Spleen (tissue), 11 donors: ENCODE data around the gene PAOX. TPM values are rescaled to one million over a fixed set of nuclear protein-coding genes. Genes with fewer than 3 reads are reported as not detected.
"Not testable (repeated sequence)": the region's sequence is repeated elsewhere in the genome, so short reads cannot be mapped to it uniquely, and the experiment has no call there.

Experiments
- DNase-seq: peaks from one replicate; pipeline ENCODE4 v3.0.0-alpha.2; 2020
- H3K27ac ChIP-seq, 8 donors: fragments of 200-600 bp; sonication (generic) in 7 of 8; 1 replicate in 4 of 8; 2 replicates in 4 of 8; pipeline versions ENCODE4 v1.5.0 to v1.8.0; 2016 to 2021; ENCODE audit warnings: inconsistent platforms in 4 of 8, mild to moderate bottlenecking in 4 of 8, moderate library complexity in 1 of 8
- H3K27me3 ChIP-seq, 7 donors: fragments of 200-600 bp; sonication (generic) in 6 of 7; replicated peaks in 1 of 7; 1 replicate in 4 of 7; 2 replicates in 3 of 7; pipeline versions ENCODE4 v1.5.0 to v1.8.0; 2016 to 2021; ENCODE audit warnings: inconsistent platforms in 3 of 7, mild to moderate bottlenecking in 1 of 7
- H3K36me3 ChIP-seq, 6 donors: fragments of 200-600 bp; sonication (generic) in 5 of 6; 1 replicate in 4 of 6; 2 replicates in 2 of 6; pipeline versions ENCODE4 v1.5.0 to v1.8.0; 2016 to 2021; ENCODE audit warnings: inconsistent platforms in 2 of 6
- H3K4me1 ChIP-seq, 6 donors: fragments of 200-600 bp; sonication (generic) in 5 of 6; 1 replicate in 3 of 6; 2 replicates in 3 of 6; pipeline versions ENCODE4 v1.5.0 to v1.8.0; 2016 to 2021; ENCODE audit warnings: inconsistent platforms in 3 of 6
- H3K4me3 ChIP-seq, 8 donors: fragments of 200-600 bp; sonication (generic) in 7 of 8; 1 replicate in 4 of 8; 2 replicates in 4 of 8; pipeline versions ENCODE4 v1.5.0 to v1.8.0; 2016 to 2021; ENCODE audit warnings: inconsistent platforms in 4 of 8, mild to moderate bottlenecking in 4 of 8, moderate library complexity in 2 of 8
- H3K9me3 ChIP-seq, 8 donors: fragments of 200-600 bp; sonication (generic) in 7 of 8; 1 replicate in 4 of 8; 2 replicates in 4 of 8; pipeline versions ENCODE4 v1.5.0 to v1.8.0; 2016 to 2021; ENCODE audit warnings: inconsistent platforms in 4 of 8
- CTCF ChIP-seq, 11 experiments: fragments of 200-600 bp in 7 of 11; fragments of 450-650 bp in 4 of 11; sonication (generic) in 4 of 11; IDR thresholded peaks in 8 of 11; conservative IDR thresholded peaks in 3 of 11; 1 replicate in 7 of 11; 2 replicates in 4 of 11; pipeline versions ENCODE4 v1.4.0 to v1.8.0; 2016 to 2021; ENCODE audit warnings: antibody characterized with exemption in 11 of 11, inconsistent platforms in 4 of 11, mild to moderate bottlenecking in 1 of 11
- POLR2A ChIP-seq, 3 donors: fragments of 450-650 bp; IDR thresholded peaks; one replicate each; pipeline ENCODE4 v1.5.1; 2017; ENCODE audit warnings: antibody characterized with exemption in 3 of 3, mild to moderate bottlenecking in 1 of 3
- POLR2AphosphoS5 ChIP-seq, 3 donors: sonication (generic); formaldehyde crosslinking; IDR thresholded peaks; one replicate each; pipeline ENCODE4 v1.5.1; 2017; ENCODE audit warnings: antibody characterized with exemption in 3 of 3
- WGBS, 5 donors: extraction: QIAGEN DNeasy Blood & Tissue Kit in 3 of 5; methylation state at CpG; one replicate each; pipeline versions ENCODE4 v1.1.5 to v1.1.7; 2013 to 2018; 5-methylcytosine and 5-hydroxymethylcytosine counted together
- intact Hi-C: fragments of 100-400 bp; cut with DNase I; formaldehyde crosslinking; loops from one replicate; pipeline ENCODE4 v1.15.0; 2023; ENCODE audit warnings: low total_unique reads
- polyA plus RNA-seq, 3 donors: library from polyadenylated mRNA; stranded (reverse); fragments of 200-250 nt; gene quantifications; one replicate each; pipeline ENCODE4 v1.2.1, GENCODE V29; 2013
- total RNA-seq, 7 donors: library from RNA; depleted of rRNA in 3 of 7; stranded (reverse); fragments of >200 nt in 3 of 7; fragmentation: NEBNext Ultra II Directional in 4 of 7; extraction: Animal tissue kit (Norgen Biotek cat#: 25700) in 4 of 7; gene quantifications; one replicate each; pipeline versions ENCODE4 v1.1.0 to v1.2.1, GENCODE V29; 2016 to 2021
- donor health status: healthy with polysubstance abuse.
- donor health status: DM: no; HTN: no; CAD: no; lungs with moderate emphysema.
- donor health status: DM: no; HTN: no; CAD: no.
- donor health status: Bipolar disorder and iron deficiency.
- donor health status: healthy.
- donor health status: DM: no; HTN: no; CAD: no.
- donor health status: DM: yes; HTN: yes; CAD: no.

The PAOX gene
- total and polyA plus RNA-seq, 10 donors, result 15.4 to 34.0 (median 21.5) TPM

- intact Hi-C loops, result no loop called here
- H3K27ac ChIP-seq, result no peak overlapping the region
- TF ChIP-seq POLR2AphosphoS5 (IDR thresholded peaks at IDR 0.05), result peak in 2 of 3 donors; percentile 12 to 41
- TF ChIP-seq POLR2A (IDR thresholded peaks at IDR 0.05), result no peak
- TF ChIP-seq CTCF (IDR thresholded peaks at IDR 0.05 in 8 of 11, conservative IDR thresholded peaks at IDR 0.05 in 3 of 11), result no peak
- peak overlapping the region in 2 of 8 donors; percentile 18 to 51 for H3K4me3 ChIP-seq
- peak; percentile 75 for DNase-seq
- peaks cover 0 to 43% (median 23%) of the 10 kb centered on the region in 6 donors for H3K36me3 ChIP-seq
- 18 to 60% (median 24%) methylated on average over 11 to 88 of the region's 88 CpGs for WGBS, 5 donors
- peaks cover 3 to 16% (median 9%) of the 10 kb centered on the region in 6 donors for H3K4me1 ChIP-seq
- H3K9me3 ChIP-seq, result peaks cover 0 to under 1% (median 0%) of the 10 kb centered on the region in 8 donors
- H3K27me3 ChIP-seq, result peaks cover 0 to 25% (median 3%) of the 10 kb centered on the region in 7 donors
These were observed 44.0 kb downstream of the PAOX start for GRCh38 chr10:133422807-133423771.

- Histone ChIP-seq H3K9me3 (peaks cover 0 to 11% (median 2%) of the 10 kb centered on the region in 8 donors), H3K36me3 (peaks cover 0 to 33% (median 15%) of the 10 kb centered on the region in 6 donors), H3K4me1 (peaks cover 3 to 16% (median 9%) of the 10 kb centered on the region in 6 donors), H3K27me3 (peaks cover 0 to 25% (median 3%) of the 10 kb centered on the region in 7 donors), H3K4me3 (peak overlapping the region in 1 of 8 donors; percentile 35)
- H3K27ac ChIP-seq, intact Hi-C loops, DNase-seq: not testable (repeated sequence)
- 31% methylated on average over 9 of the region's 46 CpGs; no CpG with 5 or more reads in 4 of the 5 donors for WGBS, 5 donors
These were observed 45.0 kb downstream of the PAOX start for GRCh38 chr10:133424102-133424501.

GRCh38 chr10:133424601-133425000 is 45.5 kb downstream of the PAOX start, which contains the start of gene SPRN:
Gene SPRN, minus strand, starts transcription at chr10:133424625. Its CDS starts 944 bp downstream, at chr10:133423681.
- DNase-seq, H3K27ac ChIP-seq, intact Hi-C loops: not testable (repeated sequence)
- 13 to 33% (median 22%) methylated on average over 5 to 17 of the region's 37 CpGs; no CpG with 5 or more reads in 1 of the 5 donors for WGBS, 5 donors
- Histone ChIP-seq H3K9me3 (peaks cover 0 to 13% (median 7%) of the 10 kb centered on the region in 8 donors), H3K36me3 (peaks cover 0 to 28% (median 10%) of the 10 kb centered on the region in 6 donors), H3K27me3 (peaks cover 0 to 25% (median 3%) of the 10 kb centered on the region in 7 donors), H3K4me1 (peaks cover 3 to 16% (median 9%) of the 10 kb centered on the region in 6 donors), H3K4me3 (peak within 1 kb of the TSS in 2 of 8 donors; percentile 18 to 51)

- H3K36me3 ChIP-seq, H3K27ac ChIP-seq, H3K4me1 ChIP-seq, DNase-seq, H3K4me3 ChIP-seq, intact Hi-C loops, H3K27me3 ChIP-seq: not testable (repeated sequence)
- peaks cover 0 to 14% (median 8%) of the 10 kb centered on the region in 8 donors for H3K9me3 ChIP-seq
- WGBS, 5 donors, result 85 to 90% (median 89%) methylated on average over 4 of the region's 4 CpGs
These were observed 50.5 kb downstream of the PAOX start for GRCh38 chr10:133429571-133429970.

- WGBS, 5 donors, result 74 to 84% (median 78%) methylated on average over 4 to 6 of the region's 9 CpGs
These were observed 53.0 kb downstream of the PAOX start for GRCh38 chr10:133431888-133432613.

GRCh38 chr10:133432789-133433188 is 53.7 kb downstream of the PAOX start:
- H3K4me1 ChIP-seq, H3K27ac ChIP-seq, DNase-seq, H3K36me3 ChIP-seq, intact Hi-C loops, H3K27me3 ChIP-seq, H3K4me3 ChIP-seq: not testable (repeated sequence)
- WGBS, 5 donors, result 69 to 93% (median 78%) methylated on average over 5 to 8 of the region's 25 CpGs; no CpG with 5 or more reads in 1 of the 5 donors
- peaks cover 0 to 17% (median 8%) of the 10 kb centered on the region in 8 donors for H3K9me3 ChIP-seq

More at GRCh38 chr10:133431888-133432613, 53.0 kb downstream of the PAOX start:
- DNase-seq, H3K36me3 ChIP-seq, intact Hi-C loops, H3K4me3 ChIP-seq, H3K27ac ChIP-seq, H3K4me1 ChIP-seq, H3K27me3 ChIP-seq: not testable (repeated sequence)
- peaks cover 0 to 17% (median 8%) of the 10 kb centered on the region in 8 donors for H3K9me3 ChIP-seq
